GM12878 (cell line): Measurements from ENCODE around the gene GTF2F2. TPM values are rescaled to one million over a fixed set of nuclear protein-coding genes. Genes with fewer than 3 reads are reported as not detected.

Source experiments
- CREM ChIP-seq: IDR thresholded peaks from 2 replicates; pipeline ENCODE4 v1.6.1; 2014; ENCODE audit warnings: antibody characterized with exemption, low read depth
- JUNB ChIP-seq: IDR thresholded peaks from 2 replicates; pipeline ENCODE4 v1.6.1; 2016; ENCODE audit warnings: antibody characterized with exemption, mild to moderate bottlenecking
- WRNIP1 ChIP-seq: IDR thresholded peaks from 2 replicates; pipeline ENCODE4 v1.6.1; 2011; ENCODE audit warnings: low read depth, low read length, improper control_type of control experiment, borderline replicate concordance
- ZBED1 ChIP-seq: IDR thresholded peaks from 2 replicates; pipeline ENCODE4 v1.6.1; 2016; ENCODE audit warnings: borderline replicate concordance
- ZNF622 ChIP-seq: fragments of 450-650 bp; IDR thresholded peaks from 2 replicates; pipeline ENCODE4 v1.6.1; 2017; ENCODE audit warnings: mild to moderate bottlenecking, inconsistent platforms
- polyA plus RNA-seq, 11 experiments: library from polyadenylated mRNA; depleted of rRNA in 4 of 11; unstranded in 6 of 11; stranded (reverse) in 5 of 11; fragments of >200 nt; fragmentation: Nextera tagmentation in 4 of 11; fragmentation: Illumina TruSeq in 1 of 11; extraction: Ambion mirVana in 4 of 11; extraction: Trizol in 1 of 11; gene quantifications; 1 replicate in 1 of 11; 2 replicates in 10 of 11; pipeline versions ENCODE4 v1.2.1 to v1.2.3, GENCODE V29; 2011 to 2016; ENCODE audit warnings: inconsistent platforms in 2 of 11, missing spikeins in 2 of 11, low read depth in 1 of 11
- total RNA-seq, 4 experiments: library from RNA; depleted of rRNA in 3 of 4; stranded (reverse); fragments of >200 nt in 3 of 4; fragmentation: Illumina TruSeq in 1 of 4; extraction: Trizol in 1 of 4; gene quantifications; 2 replicates each; pipeline versions ENCODE4 v1.2.1 to v1.2.3, GENCODE V29; 2013 to 2021
- TF ChIP-seq, protein P1 (sequence below): fragments of 450-650 bp; formaldehyde crosslinking; IDR thresholded peaks from 2 replicates; pipeline ENCODE4 v1.4.0; 2022; ENCODE audit warnings: mild to moderate bottlenecking, moderate library complexity
- TF ChIP-seq, protein P2 (sequence below): IDR thresholded peaks from 2 replicates; pipeline ENCODE4 v1.6.1; 2012; ENCODE audit warnings: low read depth, low read length, improper control_type of control experiment
- TF ChIP-seq, protein P3 (sequence below): IDR thresholded peaks from 2 replicates; pipeline ENCODE4 v1.6.1; 2012; ENCODE audit warnings: low read depth, low read length, improper control_type of control experiment
- TF ChIP-seq, protein P4 (sequence below): fragments of 450-650 bp; IDR thresholded peaks from 2 replicates; pipeline ENCODE4 v1.6.1; 2018; ENCODE audit warnings: borderline replicate concordance, mild to moderate bottlenecking; ENCODE audit not compliant: partially characterized antibody

Gene GTF2F2
- total and polyA plus RNA-seq, 10 of the 15 experiments (the other 5 are each of a cell fraction or from before 2014, with no cell fraction given), result 14.5 to 30.8 (median 22.6) TPM

DNA sequence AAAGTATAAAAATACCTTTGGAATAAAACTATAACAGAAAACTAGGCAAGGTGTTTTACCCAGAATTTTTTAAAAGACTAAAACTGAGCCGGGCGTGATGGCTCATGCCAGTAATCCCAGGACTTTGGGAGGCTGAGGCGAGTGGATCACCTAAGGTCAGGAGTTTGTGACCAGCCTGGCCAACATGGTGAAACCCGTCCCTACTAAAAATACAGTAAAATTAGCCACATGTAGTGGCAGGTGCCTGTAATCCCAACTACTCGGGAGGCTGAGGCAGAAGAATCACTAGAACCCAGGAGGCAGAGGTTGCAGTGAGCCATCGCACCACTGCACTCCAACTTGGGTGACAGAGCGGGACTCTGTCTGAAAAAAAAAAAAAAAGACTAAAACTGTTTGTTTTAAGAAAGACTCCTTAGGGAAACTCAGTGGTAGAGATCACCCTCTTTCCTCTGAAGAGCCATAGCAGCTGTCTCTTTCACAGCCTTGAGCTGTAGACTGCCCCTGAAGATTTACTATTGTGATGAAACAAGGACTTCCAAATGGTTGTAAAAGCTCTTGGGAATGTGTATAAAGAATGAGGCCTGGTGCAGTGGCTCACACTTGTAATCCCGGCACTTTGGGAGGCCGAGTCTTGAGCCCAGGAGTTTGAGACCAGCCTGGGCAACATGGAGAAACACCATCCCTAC lies 95.2 kb downstream of the GTF2F2 start (continued):
- TF ChIP-seq, protein P1, sequence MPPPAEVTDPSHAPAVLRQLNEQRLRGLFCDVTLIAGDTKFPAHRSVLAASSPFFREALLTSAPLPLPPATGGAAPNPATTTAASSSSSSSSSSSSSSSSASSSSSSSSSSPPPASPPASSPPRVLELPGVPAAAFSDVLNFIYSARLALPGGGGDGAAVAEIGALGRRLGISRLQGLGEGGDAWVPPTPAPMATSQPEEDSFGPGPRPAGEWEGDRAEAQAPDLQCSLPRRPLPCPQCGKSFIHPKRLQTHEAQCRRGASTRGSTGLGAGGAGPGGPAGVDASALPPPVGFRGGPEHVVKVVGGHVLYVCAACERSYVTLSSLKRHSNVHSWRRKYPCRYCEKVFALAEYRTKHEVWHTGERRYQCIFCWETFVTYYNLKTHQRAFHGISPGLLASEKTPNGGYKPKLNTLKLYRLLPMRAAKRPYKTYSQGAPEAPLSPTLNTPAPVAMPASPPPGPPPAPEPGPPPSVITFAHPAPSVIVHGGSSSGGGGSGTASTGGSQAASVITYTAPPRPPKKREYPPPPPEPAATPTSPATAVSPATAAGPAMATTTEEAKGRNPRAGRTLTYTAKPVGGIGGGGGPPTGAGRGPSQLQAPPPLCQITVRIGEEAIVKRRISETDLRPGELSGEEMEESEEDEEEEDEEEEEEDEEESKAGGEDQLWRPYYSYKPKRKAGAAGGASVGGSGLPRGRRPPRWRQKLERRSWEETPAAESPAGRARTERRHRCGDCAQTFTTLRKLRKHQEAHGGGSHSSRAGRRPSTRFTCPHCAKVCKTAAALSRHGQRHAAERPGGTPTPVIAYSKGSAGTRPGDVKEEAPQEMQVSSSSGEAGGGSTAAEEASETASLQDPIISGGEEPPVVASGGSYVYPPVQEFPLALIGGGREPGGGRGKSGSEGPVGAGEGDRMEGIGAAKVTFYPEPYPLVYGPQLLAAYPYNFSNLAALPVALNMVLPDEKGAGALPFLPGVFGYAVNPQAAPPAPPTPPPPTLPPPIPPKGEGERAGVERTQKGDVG (CRISPR knock-in tag), result no peak
- TF ChIP-seq WRNIP1 (no peak), JUNB (no peak), ZBED1 (no peak), ZNF622 (no peak), CREM (no peak)
- TF ChIP-seq, protein P2, sequence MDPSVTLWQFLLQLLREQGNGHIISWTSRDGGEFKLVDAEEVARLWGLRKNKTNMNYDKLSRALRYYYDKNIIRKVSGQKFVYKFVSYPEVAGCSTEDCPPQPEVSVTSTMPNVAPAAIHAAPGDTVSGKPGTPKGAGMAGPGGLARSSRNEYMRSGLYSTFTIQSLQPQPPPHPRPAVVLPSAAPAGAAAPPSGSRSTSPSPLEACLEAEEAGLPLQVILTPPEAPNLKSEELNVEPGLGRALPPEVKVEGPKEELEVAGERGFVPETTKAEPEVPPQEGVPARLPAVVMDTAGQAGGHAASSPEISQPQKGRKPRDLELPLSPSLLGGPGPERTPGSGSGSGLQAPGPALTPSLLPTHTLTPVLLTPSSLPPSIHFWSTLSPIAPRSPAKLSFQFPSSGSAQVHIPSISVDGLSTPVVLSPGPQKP, result no peak
- TF ChIP-seq, protein P3, sequence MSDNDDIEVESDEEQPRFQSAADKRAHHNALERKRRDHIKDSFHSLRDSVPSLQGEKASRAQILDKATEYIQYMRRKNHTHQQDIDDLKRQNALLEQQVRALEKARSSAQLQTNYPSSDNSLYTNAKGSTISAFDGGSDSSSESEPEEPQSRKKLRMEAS, result no peak
- TF ChIP-seq, protein P4, sequence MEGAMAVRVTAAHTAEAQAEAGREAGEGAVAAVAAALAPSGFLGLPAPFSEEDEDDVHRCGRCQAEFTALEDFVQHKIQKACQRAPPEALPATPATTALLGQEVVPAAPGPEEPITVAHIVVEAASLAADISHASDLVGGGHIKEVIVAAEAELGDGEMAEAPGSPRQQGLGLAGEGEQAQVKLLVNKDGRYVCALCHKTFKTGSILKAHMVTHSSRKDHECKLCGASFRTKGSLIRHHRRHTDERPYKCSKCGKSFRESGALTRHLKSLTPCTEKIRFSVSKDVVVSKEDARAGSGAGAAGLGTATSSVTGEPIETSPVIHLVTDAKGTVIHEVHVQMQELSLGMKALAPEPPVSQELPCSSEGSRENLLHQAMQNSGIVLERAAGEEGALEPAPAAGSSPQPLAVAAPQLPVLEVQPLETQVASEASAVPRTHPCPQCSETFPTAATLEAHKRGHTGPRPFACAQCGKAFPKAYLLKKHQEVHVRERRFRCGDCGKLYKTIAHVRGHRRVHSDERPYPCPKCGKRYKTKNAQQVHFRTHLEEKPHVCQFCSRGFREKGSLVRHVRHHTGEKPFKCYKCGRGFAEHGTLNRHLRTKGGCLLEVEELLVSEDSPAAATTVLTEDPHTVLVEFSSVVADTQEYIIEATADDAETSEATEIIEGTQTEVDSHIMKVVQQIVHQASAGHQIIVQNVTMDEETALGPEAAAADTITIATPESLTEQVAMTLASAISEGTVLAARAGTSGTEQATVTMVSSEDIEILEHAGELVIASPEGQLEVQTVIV, result no peak
